PC-3 (cell line): ENCODE results near the gene IARS1. TPM values are rescaled to one million over a fixed set of nuclear protein-coding genes. Genes with fewer than 3 reads are reported as not detected.

Experiments
- ATAC-seq: fragments of 200-7000 bp; cut with Tn5 transposase; 2 replicates; pipeline ENCODE4 v1.9.1; 2020; ENCODE audit warnings: mild to moderate bottlenecking, moderate library complexity
- BruUV-seq: library from RNA; stranded (reverse); fragments of 400-500 nt; replicated peaks from 2 replicates; lab custom pipeline; 2021; lab: Mats Ljungman, UMichigan
- CTCF ChIA-PET: fragments of 300-600 bp; sonication (Branson Sonifier 250); formaldehyde crosslinking; loops from one replicate; lab custom pipeline; 2022; ENCODE audit warnings: antibody characterized with exemption; lab: Charles Lee
- POLR2A ChIA-PET: fragments of 300-600 bp; sonication (Branson Sonifier 250); formaldehyde crosslinking; loops from one replicate; lab custom pipeline; 2022; ENCODE audit warnings: antibody characterized with exemption; ENCODE audit not compliant: unreplicated experiment; lab: Charles Lee
- DNase-seq: peaks from one replicate; pipeline ENCODE4 v3.0.0-alpha.2; 2015
- H2AFZ ChIP-seq: fragments of 300-600 bp; sonication (generic); 2 replicates; pipeline ENCODE4 v1.6.0; 2016; ENCODE audit warnings: antibody characterized with exemption, low read length
- H3F3A ChIP-seq: fragments of 300-600 bp; sonication (generic); one replicate; pipeline ENCODE4 v1.6.0; 2017; ENCODE audit warnings: antibody characterized with exemption, low read length, control low read depth, mild to moderate bottlenecking; ENCODE audit not compliant: unreplicated experiment
- H3K27ac ChIP-seq: fragments of 300-600 bp; sonication (generic); 2 replicates; pipeline ENCODE4 v1.5.1; 2016; ENCODE audit warnings: mild to moderate bottlenecking, low read length
- H3K27me3 ChIP-seq: fragments of 300-600 bp; sonication (generic); 2 replicates; pipeline ENCODE4 v1.6.1; 2016; ENCODE audit warnings: low read length, mixed read lengths
- H3K36me3 ChIP-seq: fragments of 300-600 bp; sonication (generic); 2 replicates; pipeline ENCODE4 v1.6.1; 2016; ENCODE audit warnings: low read depth, mixed run types, low read length, mixed read lengths
- H3K4me1 ChIP-seq: fragments of 300-600 bp; sonication (generic); 2 replicates; pipeline ENCODE4 v1.5.1; 2016; ENCODE audit warnings: low read length; ENCODE audit not compliant: insufficient read depth
- H3K4me2 ChIP-seq: fragments of 300-600 bp; sonication (generic); 2 replicates; pipeline ENCODE4 v1.6.0; 2016; ENCODE audit warnings: low read length
- H3K4me3 ChIP-seq: fragments of 300-600 bp; sonication (generic); 2 replicates; pipeline ENCODE4 v1.5.1; 2016; ENCODE audit warnings: mild to moderate bottlenecking, low read length, mixed read lengths
- H3K79me2 ChIP-seq: fragments of 300-600 bp; sonication (generic); 2 replicates; pipeline ENCODE4 v1.6.1; 2017; ENCODE audit warnings: low read length, mixed read lengths
- H3K9ac ChIP-seq: fragments of 300-600 bp; sonication (generic); 2 replicates; pipeline ENCODE4 v1.6.0; 2016; ENCODE audit warnings: mild to moderate bottlenecking, low read length
- H3K9me2 ChIP-seq: fragments of 300-600 bp; sonication (generic); replicated peaks from 2 replicates; pipeline ENCODE4 v1.6.1; 2016; ENCODE audit warnings: mixed run types, low read length, mixed read lengths
- H3K9me3 ChIP-seq: fragments of 300-600 bp; sonication (generic); 2 replicates; pipeline ENCODE4 v1.6.1; 2016; ENCODE audit warnings: low read length, mixed read lengths
- H4K20me1 ChIP-seq: fragments of 300-600 bp; sonication (generic); 2 replicates; pipeline ENCODE4 v1.6.1; 2016; ENCODE audit warnings: low read length, mixed read lengths
- CTCF ChIP-seq: fragments of 300-600 bp; sonication (generic); conservative IDR thresholded peaks from 2 replicates; pipeline ENCODE4 v1.5.1; 2017; ENCODE audit warnings: antibody characterized with exemption, low read depth, mild to moderate bottlenecking, low read length
- EZH2 ChIP-seq: fragments of 300-600 bp; sonication (generic); IDR thresholded peaks from one replicate; pipeline ENCODE4 v1.6.1; 2017; ENCODE audit warnings: antibody characterized with exemption, mild to moderate bottlenecking, low read length; ENCODE audit not compliant: unreplicated experiment
- EZH2phosphoT487 ChIP-seq: fragments of 300-600 bp; sonication (generic); IDR thresholded peaks from 2 replicates; pipeline ENCODE4 v1.6.1; 2018; ENCODE audit warnings: mild to moderate bottlenecking, antibody characterized with exemption, low read length, borderline replicate concordance
- intact Hi-C: fragments of 100-400 bp; cut with micrococcal nuclease; formaldehyde crosslinking; loops from 2 replicates; pipeline ENCODE4 v1.9.0; 2023
- total RNA-seq: library from RNA; depleted of rRNA; stranded (reverse); fragments of >200 nt; gene quantifications from 2 replicates; pipeline ENCODE4 v1.2.3, GENCODE V29; 2014

Gene IARS1
- total RNA-seq, 1 experiment from 2014 or later, result 128 TPM

GRCh38 chr9:92276331-92277032 lies 17.0 kb downstream of the IARS1 start:
- POLR2A ChIA-PET, result no interaction called here

GRCh38 chr9:92275541-92275940 lies 18.0 kb downstream of the IARS1 start:
- Histone ChIP-seq H3K27me3 (no peaks in the 10 kb centered on the region), H3K36me3 (peaks cover 74% of the 10 kb centered on the region), H2AFZ (no peak overlapping the region), H3K9me2 (no peaks in the 10 kb centered on the region), H3K4me2 (no peak overlapping the region), H3F3A (no peaks in the 10 kb centered on the region), H3K79me2 (no peaks in the 10 kb centered on the region), H3K27ac (no peak overlapping the region), H3K4me1 (no peaks in the 10 kb centered on the region), H4K20me1 (no peaks in the 10 kb centered on the region), H3K4me3 (no peak overlapping the region), H3K9ac (no peak overlapping the region), H3K9me3 (no peaks in the 10 kb centered on the region)
- DNase-seq, result peak; percentile 5
- BruUV-seq, result no TSS peak
- no peak for TF ChIP-seq EZH2
- ATAC-seq, result no peak
- intact Hi-C loops, result no loop called here
- POLR2A ChIA-PET, result no interaction called here
- CTCF ChIA-PET, result no interaction called here

More at GRCh38 chr9:92276331-92277032, 17.0 kb downstream of the IARS1 start:
- TF ChIP-seq CTCF (no peak), EZH2 (no peak), EZH2phosphoT487 (no peak)
- Histone ChIP-seq H3K9me3 (no peaks in the 10 kb centered on the region), H3K9ac (no peak overlapping the region), H3K27me3 (no peaks in the 10 kb centered on the region), H3F3A (no peaks in the 10 kb centered on the region), H3K79me2 (no peaks in the 10 kb centered on the region), H3K36me3 (peaks cover 71% of the 10 kb centered on the region), H2AFZ (no peak overlapping the region), H3K27ac (no peak overlapping the region), H3K9me2 (no peaks in the 10 kb centered on the region), H3K4me3 (no peak overlapping the region), H4K20me1 (no peaks in the 10 kb centered on the region), H3K4me2 (no peak overlapping the region), H3K4me1 (no peaks in the 10 kb centered on the region)
- CTCF ChIA-PET, result no interaction called here
- intact Hi-C loops, result no loop called here
- no TSS peak for BruUV-seq
- no peak for DNase-seq
- ATAC-seq, result no peak

- H3K36me3 ChIP-seq, result peaks cover 83% of the 10 kb centered on the region
- H3K4me3 ChIP-seq, result no peak overlapping the region
- no peak overlapping the region for H2AFZ ChIP-seq
- no peaks in the 10 kb centered on the region for H3K79me2 ChIP-seq
- no peak for ATAC-seq
- ChIA-PET POLR2A (no interaction called here), CTCF (no interaction called here)
- H3K9me2 ChIP-seq, result no peaks in the 10 kb centered on the region
- H3K9me3 ChIP-seq, result no peaks in the 10 kb centered on the region
- no peaks in the 10 kb centered on the region for H3K27me3 ChIP-seq
- no peak for TF ChIP-seq EZH2phosphoT487
- TF ChIP-seq CTCF, result no peak
- TF ChIP-seq EZH2, result no peak
- no peaks in the 10 kb centered on the region for H3F3A ChIP-seq
- DNase-seq, result no peak
- no TSS peak for BruUV-seq
- H3K9ac ChIP-seq, result no peak overlapping the region
- intact Hi-C loops, result no loop called here
- no peak overlapping the region for H3K4me2 ChIP-seq
- no peaks in the 10 kb centered on the region for H4K20me1 ChIP-seq
- peaks cover 5% of the 10 kb centered on the region; the same call in 1 of the 2 replicates for H3K4me1 ChIP-seq
- H3K27ac ChIP-seq, result no peak overlapping the region
Observed at GRCh38 chr9:92270511-92270910, 23.0 kb downstream of the IARS1 start.
